Lower leg skin (tissue), 4 donors: ENCODE data around the gene CDH18. TPM values are rescaled to one million over a fixed set of nuclear protein-coding genes. Genes with fewer than 3 reads are reported as not detected.
"Not testable (repeated sequence)": the region's sequence is repeated elsewhere in the genome, so short reads cannot be mapped to it uniquely, and the experiment has no call there.

Experiments used
- DNase-seq, 2 donors: peaks; one replicate each; pipeline ENCODE4 v3.0.0-alpha.2; 2019; ENCODE audit warnings: low spot score in 2 of 2
- H3K4me3 ChIP-seq: fragments of 200-600 bp; sonication (generic); 2 replicates; pipeline ENCODE4 v1.5.1; 2017; ENCODE audit warnings: mild to moderate bottlenecking, low read depth; ENCODE audit not compliant: poor library complexity, severe bottlenecking
- CTCF ChIP-seq, 3 donors: fragments of 450-650 bp; IDR thresholded peaks; one replicate each; pipeline ENCODE4 v1.5.1; 2016; ENCODE audit warnings: antibody characterized with exemption in 3 of 3, mild to moderate bottlenecking in 3 of 3, moderate library complexity in 2 of 3
- POLR2A ChIP-seq, 2 donors: fragments of 450-650 bp; IDR thresholded peaks; one replicate each; pipeline ENCODE4 v1.6.1; 2016 to 2017; ENCODE audit warnings: antibody characterized with exemption in 2 of 2, mild to moderate bottlenecking in 1 of 2, moderate library complexity in 1 of 2
- WGBS, 2 donors: methylation state at CpG; one replicate each; pipeline ENCODE4 v1.1.5; 2018; 5-methylcytosine and 5-hydroxymethylcytosine counted together
- intact Hi-C: fragments of 100-400 bp; cut with DNase I; formaldehyde crosslinking; loops from one replicate; pipeline ENCODE4 v1.15.0; 2023; ENCODE audit warnings: low total_unique reads
- total RNA-seq, 4 donors: library from RNA; depleted of rRNA; stranded (reverse); fragments of >200 nt; gene quantifications; one replicate each; pipeline ENCODE4 v1.1.0, GENCODE V29; 2016

CDH18 gene
- total RNA-seq, 4 donors from 2014 or later, result 0.29 to 0.76 (median 0.56) TPM; not detected in 1

GRCh38 chr5:19855931-19856330, 132.1 kb downstream of the CDH18 start:
- intact Hi-C loops, result no loop called here
- TF ChIP-seq CTCF (IDR thresholded peaks at IDR 0.05) (no peak), POLR2A (IDR thresholded peaks at IDR 0.05) (no peak)
- no peak for DNase-seq
- 49 to 51% methylated on average over 3 of the region's 3 CpGs for WGBS, 2 donors
- no peak overlapping the region for H3K4me3 ChIP-seq

GRCh38 chr5:19855453-19855852, 132.5 kb downstream of the CDH18 start:
- TF ChIP-seq CTCF (IDR thresholded peaks at IDR 0.05) (no peak), POLR2A (IDR thresholded peaks at IDR 0.05) (no peak)
- no peak for DNase-seq
- no peak overlapping the region for H3K4me3 ChIP-seq
- intact Hi-C loops, result no loop called here

- WGBS, 2 donors, result 86 to 92% methylated on average over 4 of the region's 4 CpGs
- intact Hi-C loops, result no loop called here
- no peak overlapping the region for H3K4me3 ChIP-seq
- no peak for DNase-seq
- no peak for TF ChIP-seq POLR2A (IDR thresholded peaks at IDR 0.05)
- TF ChIP-seq CTCF (IDR thresholded peaks at IDR 0.05), result no peak
Observed at GRCh38 chr5:19855031-19855430, 133.0 kb downstream of the CDH18 start.

GRCh38 chr5:19853616-19854240, 134.3 kb downstream of the CDH18 start:
- no peak for DNase-seq
- H3K4me3 ChIP-seq, result no peak overlapping the region
- no peak for TF ChIP-seq CTCF (IDR thresholded peaks at IDR 0.05)
- no peak for TF ChIP-seq POLR2A (IDR thresholded peaks at IDR 0.05)
- intact Hi-C loops, result no loop called here
- WGBS, 2 donors, result 73 to 75% methylated on average over 4 of the region's 4 CpGs

- DNase-seq, result no peak
- intact Hi-C loops, result no loop called here
- no peak for TF ChIP-seq POLR2A (IDR thresholded peaks at IDR 0.05)
- no peak for TF ChIP-seq CTCF (IDR thresholded peaks at IDR 0.05)
- WGBS, 2 donors, result 70 to 77% methylated on average over 6 of the region's 6 CpGs
- H3K4me3 ChIP-seq, result no peak overlapping the region
Observed at GRCh38 chr5:19837536-19838174, 150.3 kb downstream of the CDH18 start.

- no peak for DNase-seq
- WGBS, 2 donors, result 84 to 85% methylated on average over 1 of the region's 1 CpG
- no peak overlapping the region for H3K4me3 ChIP-seq
- TF ChIP-seq POLR2A (IDR thresholded peaks at IDR 0.05) (no peak), CTCF (IDR thresholded peaks at IDR 0.05) (no peak)
- intact Hi-C loops, result no loop called here
Observed at GRCh38 chr5:19835442-19835841, 152.6 kb downstream of the CDH18 start.

- DNase-seq, intact Hi-C loops, H3K4me3 ChIP-seq: not testable (repeated sequence)
- 83 to 88% methylated on average over 4 of the region's 4 CpGs for WGBS, 2 donors
Observed at GRCh38 chr5:19812720-19813119, 175.3 kb downstream of the CDH18 start.
